MM.1S (cell line): ENCODE measurements around the gene OBSL1.

Experiments
- DNase-seq: peaks from one replicate; pipeline ENCODE4 v3.0.0-alpha.2; 2015
- H2AFZ ChIP-seq: fragments of 300-600 bp; sonication (generic); 2 replicates; pipeline ENCODE4 v1.6.0; 2016; ENCODE audit warnings: antibody characterized with exemption, low read length
- H3F3A ChIP-seq: fragments of 300-600 bp; sonication (generic); 2 replicates; pipeline ENCODE4 v1.6.1; 2016; ENCODE audit warnings: mild to moderate bottlenecking, antibody characterized with exemption, low read length, moderate library complexity, mixed read lengths; ENCODE audit not compliant: insufficient read depth
- H3K27ac ChIP-seq: fragments of 300-600 bp; sonication (generic); 2 replicates; pipeline ENCODE4 v1.5.1; 2016; ENCODE audit warnings: mild to moderate bottlenecking, low read length
- H3K27me3 ChIP-seq: fragments of 300-600 bp; sonication (generic); replicated peaks from 2 replicates; pipeline ENCODE4 v1.6.0; 2016; ENCODE audit warnings: low read length; ENCODE audit not compliant: insufficient read depth
- H3K36me3 ChIP-seq: fragments of 300-600 bp; sonication (generic); replicated peaks from 2 replicates; pipeline ENCODE4 v1.6.1; 2016; ENCODE audit warnings: mild to moderate bottlenecking, low read length, mixed read lengths; ENCODE audit not compliant: insufficient read depth
- H3K4me1 ChIP-seq: fragments of 300-600 bp; sonication (generic); 2 replicates; pipeline ENCODE4 v1.6.1; 2016; ENCODE audit warnings: low read length, mixed read lengths
- H3K4me2 ChIP-seq: fragments of 300-600 bp; sonication (generic); 2 replicates; pipeline ENCODE4 v1.6.0; 2016; ENCODE audit warnings: low read depth, low read length
- H3K4me3 ChIP-seq: fragments of 300-600 bp; sonication (generic); 2 replicates; pipeline ENCODE4 v1.5.1; 2016; ENCODE audit warnings: low read length, mixed read lengths
- H3K79me2 ChIP-seq: fragments of 300-600 bp; sonication (generic); 2 replicates; pipeline ENCODE4 v1.6.1; 2016; ENCODE audit warnings: mixed run types, low read length, mixed read lengths
- H3K9ac ChIP-seq: fragments of 300-600 bp; sonication (generic); 2 replicates; pipeline ENCODE4 v1.6.1; 2016; ENCODE audit warnings: low read length, mixed read lengths
- H3K9me2 ChIP-seq: fragments of 300-600 bp; sonication (generic); replicated peaks from 2 replicates; pipeline ENCODE4 v1.6.1; 2016; ENCODE audit warnings: mild to moderate bottlenecking, low read length, mixed read lengths; ENCODE audit not compliant: insufficient read depth
- H3K9me3 ChIP-seq: fragments of 300-600 bp; sonication (generic); replicated peaks from 2 replicates; pipeline ENCODE4 v1.6.1; 2016; ENCODE audit warnings: mild to moderate bottlenecking, low read length, mixed read lengths; ENCODE audit not compliant: insufficient read depth
- H4K20me1 ChIP-seq: fragments of 300-600 bp; sonication (generic); 2 replicates; pipeline ENCODE4 v1.6.1; 2016; ENCODE audit warnings: mild to moderate bottlenecking, low read length, moderate library complexity, mixed read lengths; ENCODE audit not compliant: insufficient read depth
- EZH2 ChIP-seq: fragments of 300-600 bp; sonication (generic); optimal IDR thresholded peaks from 2 replicates; pipeline ENCODE3; 2017; ENCODE audit warnings: low read depth, mild to moderate bottlenecking, antibody characterized with exemption, low read length, mixed read lengths
- TF ChIP-seq, protein P1 (sequence below): fragments of 300-600 bp; sonication (generic); IDR thresholded peaks from 2 replicates; pipeline ENCODE4 v1.5.1; 2016; ENCODE audit warnings: antibody characterized with exemption, low read length, mixed read lengths

Gene OBSL1

DNA sequence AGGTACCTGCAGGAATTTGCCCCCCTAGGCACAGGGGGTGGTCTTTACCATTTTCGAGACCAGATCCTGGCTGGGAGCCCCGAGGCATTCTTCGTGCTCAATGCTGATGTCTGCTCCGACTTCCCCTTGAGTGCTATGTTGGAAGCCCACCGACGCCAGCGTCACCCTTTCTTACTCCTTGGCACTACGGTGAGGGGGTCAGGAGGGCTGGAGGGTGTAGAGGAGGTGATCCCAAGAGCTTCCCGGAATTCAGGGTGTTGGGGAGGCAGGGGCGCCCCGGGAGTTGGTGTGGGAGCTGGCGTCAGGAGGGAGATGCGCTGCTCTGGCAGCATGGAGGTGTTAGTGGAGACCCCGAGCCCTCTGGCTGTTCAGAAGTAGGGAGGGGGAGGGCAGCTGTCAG lies 69.5 kb downstream of the OBSL1 start:
- Histone ChIP-seq H3K36me3 (no peaks in the 10 kb centered on the region), H3K9me2 (no peaks in the 10 kb centered on the region), H3F3A (no peaks in the 10 kb centered on the region), H3K9ac (no peak overlapping the region), H3K9me3 (no peaks in the 10 kb centered on the region), H3K4me3 (no peak overlapping the region), H4K20me1 (no peaks in the 10 kb centered on the region), H2AFZ (no peak overlapping the region), H3K4me2 (no peak overlapping the region), H3K4me1 (peaks cover 11% of the 10 kb centered on the region), H3K27me3 (peaks cover 9% of the 10 kb centered on the region), H3K79me2 (peaks cover 13% of the 10 kb centered on the region), H3K27ac (no peak overlapping the region)
- TF ChIP-seq, protein P1, sequence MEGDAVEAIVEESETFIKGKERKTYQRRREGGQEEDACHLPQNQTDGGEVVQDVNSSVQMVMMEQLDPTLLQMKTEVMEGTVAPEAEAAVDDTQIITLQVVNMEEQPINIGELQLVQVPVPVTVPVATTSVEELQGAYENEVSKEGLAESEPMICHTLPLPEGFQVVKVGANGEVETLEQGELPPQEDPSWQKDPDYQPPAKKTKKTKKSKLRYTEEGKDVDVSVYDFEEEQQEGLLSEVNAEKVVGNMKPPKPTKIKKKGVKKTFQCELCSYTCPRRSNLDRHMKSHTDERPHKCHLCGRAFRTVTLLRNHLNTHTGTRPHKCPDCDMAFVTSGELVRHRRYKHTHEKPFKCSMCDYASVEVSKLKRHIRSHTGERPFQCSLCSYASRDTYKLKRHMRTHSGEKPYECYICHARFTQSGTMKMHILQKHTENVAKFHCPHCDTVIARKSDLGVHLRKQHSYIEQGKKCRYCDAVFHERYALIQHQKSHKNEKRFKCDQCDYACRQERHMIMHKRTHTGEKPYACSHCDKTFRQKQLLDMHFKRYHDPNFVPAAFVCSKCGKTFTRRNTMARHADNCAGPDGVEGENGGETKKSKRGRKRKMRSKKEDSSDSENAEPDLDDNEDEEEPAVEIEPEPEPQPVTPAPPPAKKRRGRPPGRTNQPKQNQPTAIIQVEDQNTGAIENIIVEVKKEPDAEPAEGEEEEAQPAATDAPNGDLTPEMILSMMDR = no peak
- no peak for TF ChIP-seq EZH2
- DNase-seq = no peak
